HG02943 (cell line): Measurements from ENCODE around the gene RSBN1L.

Source experiments
- ATAC-seq: cut with Tn5 transposase; IDR thresholded peaks from one replicate; pipeline ENCODE4 v1.9.1; 2021; ENCODE audit warnings: mild to moderate bottlenecking, low read depth, moderate library complexity; ENCODE audit not compliant: unreplicated experiment

The RSBN1L gene

DNA sequence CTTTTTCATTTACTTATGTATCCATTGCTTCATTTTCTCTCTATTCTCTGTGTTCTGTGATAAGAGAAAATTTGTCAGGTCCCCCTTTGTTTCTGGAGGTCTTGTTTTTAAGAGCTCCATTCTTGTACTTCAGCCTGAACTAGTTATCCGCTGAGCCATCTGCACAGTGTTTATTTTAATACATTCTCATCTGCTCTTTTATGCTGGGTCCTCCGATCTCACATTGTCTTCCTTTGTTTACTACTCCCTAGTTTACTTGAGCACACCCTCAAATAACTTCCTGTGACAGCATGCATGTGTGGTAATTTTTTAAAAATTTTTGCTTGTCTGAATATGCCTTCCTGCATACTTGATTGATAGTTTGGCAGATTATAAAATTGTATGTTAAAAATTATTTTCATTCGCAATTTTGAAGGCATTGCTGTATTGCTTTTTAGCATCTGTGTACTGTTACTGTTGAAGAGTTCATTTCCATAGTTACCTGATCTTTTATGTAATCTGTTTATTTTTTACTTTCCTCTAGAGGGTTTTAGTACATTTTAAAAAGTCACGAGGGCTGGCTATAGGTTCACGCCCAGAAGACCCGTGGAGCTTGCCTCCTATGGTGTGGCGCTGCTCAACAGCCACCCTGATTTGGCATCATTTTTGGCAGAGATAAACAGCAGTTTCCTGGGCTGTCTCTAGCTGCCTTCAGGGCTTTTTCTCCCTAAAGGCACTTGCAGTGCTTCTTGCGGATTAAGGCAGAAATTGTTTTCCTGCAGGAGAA is 31.9 kb downstream of the RSBN1L start:
- ATAC-seq = no peak

GRCh38 chr7:77729574-77730348 is 33.5 kb downstream of the RSBN1L start:
- ATAC-seq = no peak

- ATAC-seq = no peak
These were observed 35.5 kb downstream of the RSBN1L start for GRCh38 chr7:77731716-77732115.

DNA sequence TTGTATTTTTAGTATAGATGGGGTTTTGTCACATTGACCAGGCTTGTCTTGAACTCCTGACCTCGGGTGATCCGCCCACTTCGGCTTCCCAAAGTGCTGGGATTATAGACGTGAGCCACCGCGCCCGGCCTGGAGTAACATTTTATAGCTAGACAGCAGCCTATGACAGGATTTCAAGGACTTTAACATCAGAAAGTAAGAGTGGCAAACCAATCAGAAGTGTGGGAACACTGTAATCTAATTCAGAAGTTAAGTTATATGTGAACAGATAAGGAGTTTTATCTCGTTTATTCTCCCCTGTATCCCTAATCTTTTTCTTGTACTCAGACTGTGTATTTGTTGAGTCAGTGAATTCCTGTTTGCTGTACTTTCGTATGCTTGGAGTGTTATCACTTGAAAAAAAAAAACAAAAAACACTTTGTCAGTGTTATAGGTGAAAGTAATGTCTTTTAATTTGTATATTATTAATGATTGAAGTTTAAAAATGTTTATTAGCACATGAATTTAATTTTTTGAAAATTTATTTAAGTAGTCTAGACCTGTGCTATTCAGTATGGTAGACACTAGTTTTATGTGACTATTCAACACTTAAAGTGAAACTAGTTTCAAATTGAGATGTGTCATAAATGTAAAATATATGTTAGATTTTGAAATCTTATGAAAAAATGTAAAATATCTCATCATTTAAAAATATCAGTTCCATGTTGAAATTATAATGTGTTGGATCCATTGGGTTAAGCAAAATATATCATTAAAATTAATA is 38.6 kb downstream of the RSBN1L start:
- ATAC-seq = no peak

GRCh38 chr7:77735457-77735856 is 39.2 kb downstream of the RSBN1L start:
- ATAC-seq = no peak

GRCh38 chr7:77736991-77737390 is 40.7 kb downstream of the RSBN1L start:
- ATAC-seq = no peak

- no peak for ATAC-seq
These were observed 42.1 kb downstream of the RSBN1L start for GRCh38 chr7:77738382-77738781.

DNA sequence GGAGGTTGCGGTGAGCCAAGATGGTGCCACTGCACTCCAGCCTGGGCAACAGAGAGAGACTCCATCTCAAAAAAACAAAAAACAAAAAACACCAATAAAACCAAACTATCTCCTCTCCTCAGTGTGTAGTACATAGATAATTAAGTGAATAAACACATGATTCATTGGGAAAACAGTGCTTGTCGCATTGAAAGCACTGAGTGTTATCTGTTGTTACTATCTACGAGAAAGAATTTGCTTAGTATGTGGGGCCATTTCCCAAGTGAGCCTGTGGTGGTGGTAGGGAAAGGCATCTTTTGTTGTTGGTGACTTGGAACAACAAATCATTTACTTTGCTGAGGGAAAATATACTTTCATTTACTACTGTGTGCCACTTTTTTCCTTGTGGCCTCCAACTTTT is 42.6 kb downstream of the RSBN1L start:
- no peak for ATAC-seq

GRCh38 chr7:77740257-77740656 is 44.0 kb downstream of the RSBN1L start:
- ATAC-seq = no peak

DNA sequence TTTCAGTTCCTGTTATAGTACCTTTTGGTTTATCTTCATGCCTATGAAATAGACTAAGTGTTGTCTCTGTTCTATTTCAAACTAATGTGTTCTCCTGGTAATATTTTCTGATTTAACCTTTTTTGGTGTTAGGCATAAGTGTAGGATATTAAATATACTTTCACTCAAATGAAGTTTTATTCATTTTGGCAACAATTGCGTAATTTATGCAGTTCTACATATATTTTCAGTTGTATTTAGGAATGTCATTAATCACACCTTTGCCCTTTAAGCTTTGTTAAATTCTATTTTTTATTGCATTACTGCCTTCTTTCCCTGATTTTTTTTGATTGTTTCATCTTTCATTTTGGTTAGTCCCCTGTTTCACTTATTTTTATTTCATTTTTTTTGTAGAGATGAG is 47.3 kb downstream of the RSBN1L start:
- no peak for ATAC-seq

- no peak for ATAC-seq
These were observed 49.5 kb downstream of the RSBN1L start for GRCh38 chr7:77745746-77746145.

DNA sequence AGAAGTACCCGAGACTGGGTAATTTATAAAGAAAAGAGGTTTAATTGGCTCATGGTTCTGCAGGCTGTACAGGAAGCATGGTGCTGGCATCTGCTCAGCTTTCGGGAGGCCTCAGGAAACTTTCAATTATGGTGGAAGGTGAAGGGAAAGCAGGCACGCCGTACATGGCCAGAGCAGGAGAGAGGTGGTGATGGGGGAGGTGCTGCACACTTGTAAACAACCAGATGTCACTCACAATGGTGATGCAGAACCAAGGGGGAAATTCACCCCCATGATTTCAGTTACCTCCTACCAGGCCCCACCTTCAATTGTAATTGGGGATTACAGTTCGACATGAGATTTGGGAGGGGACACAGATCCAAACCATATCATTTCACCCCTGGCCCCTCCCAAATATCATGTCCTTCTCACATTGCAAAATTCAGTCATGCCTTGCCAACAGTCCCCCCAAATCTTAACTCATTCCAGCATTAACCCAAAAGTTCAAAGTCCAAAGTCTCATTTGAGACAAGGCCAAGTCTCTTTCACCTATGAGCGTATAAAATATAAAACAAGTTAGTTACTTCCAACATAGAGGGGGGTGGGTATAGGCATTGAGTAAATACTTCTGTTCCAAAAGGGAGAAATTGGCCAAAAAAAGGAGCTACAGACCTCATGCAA is 50.0 kb downstream of the RSBN1L start:
- ATAC-seq = no peak

DNA sequence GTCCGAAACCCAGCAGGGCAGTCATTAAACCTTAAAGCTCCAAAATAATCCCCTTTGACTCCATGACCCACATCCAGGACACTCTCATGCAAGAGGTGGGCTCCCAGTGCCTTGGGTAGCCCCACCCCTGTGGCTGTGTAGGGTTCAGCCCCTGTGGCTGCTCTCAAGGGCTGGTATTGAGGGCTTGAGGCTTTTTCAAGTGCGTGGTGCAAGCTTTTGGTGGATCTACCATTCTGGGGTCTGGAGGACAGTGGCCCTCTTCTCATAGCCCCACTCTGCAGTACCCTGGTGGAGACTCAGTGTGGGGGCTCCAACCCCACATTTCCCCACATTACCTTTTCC is 50.5 kb downstream of the RSBN1L start:
- no peak for ATAC-seq

DNA sequence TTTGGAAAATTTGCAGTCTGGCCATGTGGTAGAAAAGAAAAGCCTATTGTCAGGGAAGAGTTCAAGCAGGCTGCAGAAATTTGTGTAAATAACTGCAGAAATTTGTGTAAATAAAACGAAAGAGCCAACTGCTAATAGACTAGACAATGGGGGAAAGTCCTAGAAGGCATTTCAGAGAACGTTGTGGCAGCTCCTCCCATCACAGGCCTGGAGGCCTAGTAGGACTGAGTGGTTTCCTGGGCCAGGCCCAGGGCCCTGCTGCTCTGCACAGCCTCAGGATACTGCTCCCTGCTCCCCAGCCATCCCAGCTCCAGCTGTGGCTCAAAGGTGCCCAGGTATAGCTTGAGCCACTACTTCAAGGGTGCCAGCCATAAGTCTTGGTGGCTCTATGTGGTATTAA is 50.9 kb downstream of the RSBN1L start:
- ATAC-seq = no peak

- no peak for ATAC-seq
These were observed 51.5 kb downstream of the RSBN1L start for GRCh38 chr7:77747718-77748117.

DNA sequence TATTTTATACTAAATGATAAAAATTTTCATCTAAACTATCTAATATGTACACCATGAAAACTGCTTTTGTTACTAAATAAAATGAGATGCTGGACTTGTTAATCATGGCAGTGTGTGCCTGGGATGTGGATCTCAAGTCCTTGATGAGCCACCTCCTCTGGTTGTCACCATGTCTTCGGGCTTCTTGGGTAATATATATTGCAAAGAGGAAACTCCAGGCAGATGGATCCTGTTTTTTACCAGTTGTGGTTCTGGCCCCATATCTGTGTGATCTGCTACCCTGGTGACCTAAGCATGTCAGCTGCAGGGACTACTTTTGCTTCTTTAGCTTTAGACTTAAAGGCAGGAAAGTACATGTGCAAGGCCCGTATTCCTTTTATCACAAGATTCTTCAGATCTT is 55.8 kb downstream of the RSBN1L start:
- ATAC-seq = no peak

- no peak for ATAC-seq
These were observed 56.9 kb downstream of the RSBN1L start for GRCh38 chr7:77753173-77753572.

DNA sequence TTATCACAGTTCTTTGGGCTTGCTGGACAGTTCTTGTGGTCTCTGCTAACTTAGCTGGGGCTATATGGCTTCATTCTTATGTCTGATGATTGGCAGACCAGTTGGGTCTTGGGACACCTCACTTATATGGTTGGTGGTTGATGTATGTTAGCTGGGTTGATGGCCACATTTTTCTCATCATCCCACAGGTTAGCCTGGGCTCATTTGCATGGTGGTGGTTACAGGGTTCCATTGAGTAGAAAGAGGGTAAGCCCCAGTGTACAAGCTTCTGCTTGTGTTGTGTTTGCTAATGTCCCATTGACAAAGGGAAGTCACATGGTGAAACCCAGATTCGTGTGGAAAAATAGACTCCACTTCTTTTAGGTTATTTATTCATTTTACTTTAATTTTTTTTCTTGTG is 61.3 kb downstream of the RSBN1L start:
- peak; percentile 68 for ATAC-seq

- no peak for ATAC-seq
These were observed 63.1 kb downstream of the RSBN1L start for GRCh38 chr7:77759294-77759889.

- no peak for ATAC-seq
These were observed 64.7 kb downstream of the RSBN1L start for GRCh38 chr7:77760809-77761453.
